Mucosa of stomach (tissue), 1 donor: ENCODE measurements around the gene ATP1B4.

Source experiments
- H3K27me3 ChIP-seq: one replicate; pipeline ENCODE4 v1.7.0; 2013; ENCODE audit warnings: mild to moderate bottlenecking, low read length; ENCODE audit not compliant: control insufficient read depth, insufficient read depth
- H3K36me3 ChIP-seq: one replicate; pipeline ENCODE4 v1.7.0; 2013; ENCODE audit warnings: low read length; ENCODE audit not compliant: control insufficient read depth, insufficient read depth
- H3K4me1 ChIP-seq: one replicate; pipeline ENCODE4 v1.7.0; 2013; ENCODE audit warnings: mild to moderate bottlenecking, low read length; ENCODE audit not compliant: control insufficient read depth, insufficient read depth
- H3K4me3 ChIP-seq: one replicate; pipeline ENCODE4 v1.7.0; 2013; ENCODE audit warnings: low read length
- H3K9ac ChIP-seq: one replicate; pipeline ENCODE4 v1.7.0; 2013; ENCODE audit warnings: mild to moderate bottlenecking, low read length, moderate library complexity
- H3K9me3 ChIP-seq: one replicate; pipeline ENCODE4 v1.7.0; 2013; ENCODE audit warnings: mild to moderate bottlenecking, low read length, moderate library complexity; ENCODE audit not compliant: control insufficient read depth
- donor health status: Pancreatic carcinoma.

The ATP1B4 gene

GRCh38 chrX:120350450-120351138, 11.3 kb upstream of the ATP1B4 start:
- no peaks in the 10 kb centered on the region for H3K9me3 ChIP-seq
- no peak overlapping the region for H3K4me3 ChIP-seq
- H3K4me1 ChIP-seq = no peaks in the 10 kb centered on the region
- H3K9ac ChIP-seq = no peak overlapping the region
- no peaks in the 10 kb centered on the region for H3K36me3 ChIP-seq
- H3K27me3 ChIP-seq = no peaks in the 10 kb centered on the region

- no peaks in the 10 kb centered on the region for H3K36me3 ChIP-seq
- H3K9ac ChIP-seq = no peak overlapping the region
- no peaks in the 10 kb centered on the region for H3K9me3 ChIP-seq
- H3K4me1 ChIP-seq = no peaks in the 10 kb centered on the region
- H3K27me3 ChIP-seq = no peaks in the 10 kb centered on the region
- no peak overlapping the region for H3K4me3 ChIP-seq
Measured at GRCh38 chrX:120356084-120356483, 5.8 kb upstream of the ATP1B4 start.

DNA sequence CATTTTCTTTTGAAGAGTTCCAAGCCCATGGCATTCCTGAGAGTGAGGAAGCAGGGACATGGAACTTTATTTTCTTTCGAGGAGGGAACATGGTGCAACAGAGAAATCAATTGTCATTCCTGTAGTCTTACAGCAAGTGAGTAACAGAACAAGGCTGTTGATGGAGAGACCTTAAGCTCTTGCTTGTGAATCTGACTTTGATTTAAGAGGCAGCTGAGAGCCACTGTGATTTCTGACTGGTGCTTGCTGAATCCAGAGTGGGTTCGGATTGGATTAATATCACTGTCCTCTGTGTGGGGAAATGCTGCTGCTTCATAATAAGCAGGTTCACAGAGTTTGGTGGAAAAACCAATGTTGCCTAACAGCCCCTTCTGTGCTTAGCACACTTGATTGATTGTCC, 4.7 kb upstream of the ATP1B4 start:
- Histone ChIP-seq H3K9ac (no peak overlapping the region), H3K4me3 (no peak overlapping the region), H3K9me3 (no peaks in the 10 kb centered on the region), H3K27me3 (no peaks in the 10 kb centered on the region), H3K36me3 (no peaks in the 10 kb centered on the region), H3K4me1 (no peaks in the 10 kb centered on the region)

GRCh38 chrX:120358737-120359456, 3.0 kb upstream of the ATP1B4 start:
- no peaks in the 10 kb centered on the region for H3K9me3 ChIP-seq
- H3K27me3 ChIP-seq = no peaks in the 10 kb centered on the region
- H3K9ac ChIP-seq = no peak overlapping the region
- H3K4me3 ChIP-seq = no peak overlapping the region
- no peaks in the 10 kb centered on the region for H3K4me1 ChIP-seq
- no peaks in the 10 kb centered on the region for H3K36me3 ChIP-seq

DNA sequence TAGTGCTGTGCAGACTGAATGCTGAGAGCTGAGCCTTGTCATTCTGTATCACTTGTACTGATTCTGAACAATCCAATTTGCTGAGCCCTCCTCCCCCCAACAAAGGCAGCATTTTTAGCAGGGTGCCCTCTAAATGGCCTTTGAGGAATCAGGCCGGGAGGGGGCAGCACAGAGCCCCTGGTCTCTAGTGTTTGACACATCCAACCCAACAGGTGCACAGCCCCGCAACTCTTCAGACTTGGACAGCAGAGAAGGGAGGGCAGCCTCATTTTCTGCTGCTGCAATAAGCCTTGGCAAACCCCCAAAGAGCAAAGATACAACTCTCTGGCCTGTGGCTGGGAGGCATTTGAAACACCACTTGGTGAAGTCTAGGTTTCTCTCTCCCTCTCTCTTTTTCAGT, 3.4 kb downstream of the ATP1B4 start:
- no peaks in the 10 kb centered on the region for H3K9me3 ChIP-seq
- no peaks in the 10 kb centered on the region for H3K4me1 ChIP-seq
- no peaks in the 10 kb centered on the region for H3K36me3 ChIP-seq
- no peak overlapping the region for H3K9ac ChIP-seq
- no peak overlapping the region for H3K4me3 ChIP-seq
- H3K27me3 ChIP-seq = no peaks in the 10 kb centered on the region

GRCh38 chrX:120365968-120366367, 4.1 kb downstream of the ATP1B4 start:
- Histone ChIP-seq H3K27me3 (no peaks in the 10 kb centered on the region), H3K4me1 (no peaks in the 10 kb centered on the region), H3K9me3 (no peaks in the 10 kb centered on the region), H3K9ac (no peak overlapping the region), H3K36me3 (no peaks in the 10 kb centered on the region), H3K4me3 (no peak overlapping the region)

DNA sequence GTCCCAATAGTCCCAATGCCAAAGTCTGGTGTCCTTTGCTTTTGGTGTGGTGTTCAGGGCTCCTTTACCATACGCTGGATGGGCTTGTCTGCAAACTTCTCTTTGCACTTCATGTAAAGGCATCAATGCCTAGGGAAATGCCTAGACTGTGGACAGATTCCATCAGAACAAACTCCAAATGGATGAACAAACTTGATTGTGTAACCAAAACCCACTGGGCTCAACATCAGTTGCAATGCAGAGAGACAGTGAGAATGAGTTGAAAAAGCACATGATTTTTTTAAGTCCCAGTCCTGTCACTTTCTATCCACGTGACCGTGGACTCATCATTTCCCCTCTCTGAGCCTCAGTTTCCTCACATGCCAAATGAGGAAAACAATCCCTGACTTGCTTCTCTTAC, 4.9 kb downstream of the ATP1B4 start:
- no peak overlapping the region for H3K9ac ChIP-seq
- H3K27me3 ChIP-seq = no peaks in the 10 kb centered on the region
- H3K36me3 ChIP-seq = no peaks in the 10 kb centered on the region
- no peak overlapping the region for H3K4me3 ChIP-seq
- H3K9me3 ChIP-seq = no peaks in the 10 kb centered on the region
- H3K4me1 ChIP-seq = no peaks in the 10 kb centered on the region

DNA sequence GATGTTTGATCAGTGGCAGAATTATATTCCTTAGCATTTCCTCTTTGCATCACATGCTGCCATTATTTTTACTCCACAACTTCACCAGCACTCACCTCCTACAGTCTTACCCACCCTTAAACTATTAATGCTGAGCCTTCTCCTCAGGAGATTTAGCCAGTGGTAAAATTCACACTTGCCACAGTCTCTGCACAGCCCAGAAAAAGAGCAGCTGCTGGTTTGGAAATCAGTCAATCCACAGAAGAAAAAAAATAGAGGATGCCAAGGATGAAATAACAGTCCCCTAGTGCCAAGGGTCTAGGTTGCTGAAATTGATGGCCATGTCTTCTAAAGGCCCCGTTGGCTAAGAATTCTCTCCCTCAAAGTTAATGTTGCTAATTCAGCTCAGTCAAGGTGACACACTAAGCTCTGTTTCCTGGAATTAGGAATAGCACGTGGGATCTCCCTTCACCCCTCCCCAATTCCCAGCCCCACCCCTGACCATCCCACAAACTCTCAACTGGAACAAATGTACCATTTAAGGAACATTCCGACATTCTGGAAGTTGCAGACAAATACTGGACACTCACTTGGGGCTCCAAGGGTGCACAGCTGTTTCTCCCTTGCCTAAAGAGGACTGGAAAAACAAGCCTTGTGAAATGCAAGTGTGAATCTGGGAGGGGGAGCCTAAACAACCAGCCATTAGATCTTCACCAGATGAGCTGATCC, 5.7 kb downstream of the ATP1B4 start:
- no peaks in the 10 kb centered on the region for H3K36me3 ChIP-seq
- no peak overlapping the region for H3K9ac ChIP-seq
- H3K27me3 ChIP-seq = no peaks in the 10 kb centered on the region
- H3K4me3 ChIP-seq = no peak overlapping the region
- no peaks in the 10 kb centered on the region for H3K9me3 ChIP-seq
- H3K4me1 ChIP-seq = no peaks in the 10 kb centered on the region

DNA sequence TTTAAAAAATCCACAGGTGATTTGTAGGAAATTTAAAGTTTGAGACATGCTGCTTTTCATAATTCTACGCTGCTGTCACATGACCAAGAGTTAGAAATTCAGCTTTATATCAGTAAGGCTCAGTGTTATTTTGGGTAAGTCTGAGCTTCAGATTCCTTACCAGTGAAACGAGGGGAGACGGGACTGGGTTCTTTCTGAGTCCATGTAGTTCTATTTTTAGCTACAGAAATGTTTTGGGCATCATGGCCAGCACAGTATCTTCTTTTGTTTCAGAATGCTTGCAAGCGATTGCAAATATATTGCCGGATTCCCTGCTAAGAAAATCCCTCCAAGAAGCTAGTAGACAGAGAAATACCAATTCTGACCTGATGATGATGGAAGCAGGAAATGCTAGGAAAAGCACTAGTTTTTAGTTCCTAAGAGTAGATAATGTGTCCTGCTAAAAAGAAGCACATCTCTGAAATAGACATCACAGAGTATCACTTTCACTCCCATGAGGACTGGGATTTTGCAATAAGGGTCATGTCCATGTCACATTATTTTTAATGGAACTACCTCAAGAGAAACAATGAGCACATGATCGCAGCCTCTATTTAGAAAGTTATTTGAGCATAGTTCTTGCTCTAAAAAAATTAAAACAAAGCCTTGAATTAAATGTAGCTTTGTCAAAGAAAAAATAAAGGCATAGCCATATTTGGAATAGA, 10.9 kb downstream of the ATP1B4 start:
- H3K36me3 ChIP-seq = no peaks in the 10 kb centered on the region

GRCh38 chrX:120377179-120377578, 15.3 kb downstream of the ATP1B4 start:
- Histone ChIP-seq H3K36me3 (no peaks in the 10 kb centered on the region), H3K9me3 (no peaks in the 10 kb centered on the region), H3K9ac (no peak overlapping the region), H3K4me3 (no peak overlapping the region), H3K4me1 (no peaks in the 10 kb centered on the region), H3K27me3 (no peaks in the 10 kb centered on the region)

More for the DNA sequence above, 10.9 kb downstream of the ATP1B4 start:
- no peak overlapping the region for H3K9ac ChIP-seq
- no peaks in the 10 kb centered on the region for H3K9me3 ChIP-seq
- no peaks in the 10 kb centered on the region for H3K27me3 ChIP-seq
- H3K4me1 ChIP-seq = no peaks in the 10 kb centered on the region
- H3K4me3 ChIP-seq = no peak overlapping the region

DNA sequence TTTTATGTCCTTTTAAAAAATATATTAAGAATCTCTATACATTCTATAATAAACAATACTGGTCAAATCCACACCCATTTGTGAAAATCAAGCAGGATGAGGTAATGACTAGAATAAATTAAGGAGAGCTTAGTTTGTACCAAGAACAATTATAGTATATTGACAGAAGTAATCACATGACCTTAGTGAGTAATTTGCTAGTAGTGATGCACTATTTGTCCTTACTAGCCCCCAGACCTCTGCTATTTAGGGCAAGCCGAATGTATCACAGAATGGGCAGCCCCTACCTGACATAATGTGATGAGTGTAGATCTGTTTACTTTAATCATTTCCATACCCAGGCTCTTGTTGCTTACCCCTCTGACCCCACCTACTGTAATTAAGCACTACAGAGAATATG, 15.8 kb downstream of the ATP1B4 start:
- Histone ChIP-seq H3K9ac (no peak overlapping the region), H3K36me3 (no peaks in the 10 kb centered on the region), H3K4me3 (no peak overlapping the region), H3K4me1 (no peaks in the 10 kb centered on the region), H3K9me3 (no peaks in the 10 kb centered on the region), H3K27me3 (no peaks in the 10 kb centered on the region)

DNA sequence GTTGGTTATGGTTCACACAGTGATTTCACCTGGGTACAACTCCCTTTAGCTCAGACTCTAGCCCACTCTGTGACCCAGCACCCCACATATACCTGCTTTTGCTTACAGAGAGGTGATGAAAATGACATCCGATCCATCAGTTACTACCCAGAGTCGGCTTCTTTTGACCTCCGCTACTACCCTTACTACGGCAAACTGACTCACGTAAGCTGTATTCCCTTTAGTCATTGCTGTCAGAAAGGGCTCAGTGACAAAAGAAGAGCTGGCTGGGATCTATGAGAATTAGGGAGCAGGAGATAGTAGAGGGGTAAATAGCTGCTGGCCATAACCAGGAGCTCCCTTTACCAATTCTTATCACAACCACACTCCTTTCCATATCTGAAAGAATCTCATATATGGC, 16.7 kb downstream of the ATP1B4 start:
- Histone ChIP-seq H3K4me1 (no peaks in the 10 kb centered on the region), H3K27me3 (no peaks in the 10 kb centered on the region), H3K9ac (no peak overlapping the region), H3K9me3 (no peaks in the 10 kb centered on the region), H3K36me3 (no peaks in the 10 kb centered on the region), H3K4me3 (no peak overlapping the region)
